Activated CD8-positive, alpha-beta T cell treated with anti-CD3 and anti-CD28 coated beads, Interleukin-2, amount 10 ng/mL, durations not matched to agents 7 days and 5 days (primary cell): ENCODE results near the gene SFRP2. TPM values are rescaled to one million over a fixed set of nuclear protein-coding genes. Genes with fewer than 3 reads are reported as not detected.

Source experiments
- ATAC-seq: fragments of 150-1000 bp; cut with Tn5 transposase; one replicate; pipeline ENCODE4 v1.10.0; 2021; ENCODE audit warnings: moderate library complexity
- CTCF ChIA-PET: fragments of 350-600 bp; sonication (Branson Sonifier 250); formaldehyde crosslinking; loops from one replicate; lab custom pipeline; 2021; ENCODE audit warnings: antibody characterized with exemption; lab: Charles Lee
- POLR2A ChIA-PET: fragments of 350-600 bp; sonication (Branson Sonifier 250); formaldehyde crosslinking; loops from one replicate; lab custom pipeline; 2021; ENCODE audit warnings: antibody characterized with exemption; lab: Charles Lee
- DNase-seq: peaks from one replicate; pipeline ENCODE4 v3.0.0-alpha.2; 2020
- H3K27ac Mint-ChIP-seq: one replicate; pipeline ENCODE4 v1.8.0; 2021; ENCODE audit warnings: mild to moderate bottlenecking, mixed read lengths
- H3K27me3 Mint-ChIP-seq: one replicate; pipeline ENCODE4 v1.8.0; 2021; ENCODE audit warnings: low read depth, mixed read lengths
- H3K36me3 Mint-ChIP-seq: one replicate; pipeline ENCODE4 v1.8.0; 2021; ENCODE audit warnings: low read depth, mixed read lengths
- H3K4me1 Mint-ChIP-seq: one replicate; pipeline ENCODE4 v1.8.0; 2021; ENCODE audit warnings: low read depth, mixed read lengths
- H3K4me3 Mint-ChIP-seq: one replicate; pipeline ENCODE4 v1.8.0; 2021; ENCODE audit warnings: mild to moderate bottlenecking, mixed read lengths
- H3K9me3 Mint-ChIP-seq: one replicate; pipeline ENCODE4 v1.8.0; 2022; ENCODE audit warnings: mixed read lengths; ENCODE audit not compliant: insufficient read depth
- total RNA-seq, 2 experiments: library from RNA; stranded (reverse); gene quantifications; one replicate each; pipeline ENCODE4 v1.2.3, GENCODE V29; 2021

SFRP2 gene
- total RNA-seq: not detected

- CTCF ChIA-PET: no interaction called here
- Mint-ChIP-seq H3K27ac (peak within 1 kb of the TSS; percentile 49), H3K4me3 (peak within 1 kb of the TSS; percentile 20), H3K4me1 (peaks cover 29% of the 10 kb centered on the region), H3K9me3 (no peaks in the 10 kb centered on the region), H3K36me3 (no peaks in the 10 kb centered on the region), H3K27me3 (peaks cover 74% of the 10 kb centered on the region)
- no peak for ATAC-seq
- DNase-seq: no peak
- POLR2A ChIA-PET: no interaction called here
Measured at GRCh38 chr4:153788413-153789276, at the start of gene SFRP2. Gene SFRP2 (minus strand): TSS chr4:153789083. CDS start chr4:153788835, 248 bp downstream.

GRCh38 chr4:153838564-153838963 is 49.7 kb upstream of the SFRP2 start:
- Mint-ChIP-seq H3K4me1 (no peaks in the 10 kb centered on the region), H3K27ac (no peak overlapping the region), H3K4me3 (no peak overlapping the region), H3K9me3 (no peaks in the 10 kb centered on the region), H3K36me3 (no peaks in the 10 kb centered on the region), H3K27me3 (no peaks in the 10 kb centered on the region)
- ChIA-PET CTCF (no interaction called here), POLR2A (no interaction called here)
- DNase-seq (no peak), ATAC-seq (no peak)

- no peaks in the 10 kb centered on the region for H3K4me1 Mint-ChIP-seq
- no peaks in the 10 kb centered on the region for H3K9me3 Mint-ChIP-seq
- no peak for DNase-seq
- peaks cover 6% of the 10 kb centered on the region for H3K27me3 Mint-ChIP-seq
- POLR2A ChIA-PET: no interaction called here
- CTCF ChIA-PET: no interaction called here
- H3K4me3 Mint-ChIP-seq: no peak overlapping the region
- H3K36me3 Mint-ChIP-seq: no peaks in the 10 kb centered on the region
- ATAC-seq: no peak
- no peak overlapping the region for H3K27ac Mint-ChIP-seq
Measured at GRCh38 chr4:153834901-153835300, 46.0 kb upstream of the SFRP2 start.

- H3K4me1 Mint-ChIP-seq: no peaks in the 10 kb centered on the region
- peaks cover 11% of the 10 kb centered on the region for H3K27me3 Mint-ChIP-seq
- CTCF ChIA-PET: no interaction called here
- DNase-seq: no peak
- H3K4me3 Mint-ChIP-seq: no peak overlapping the region
- no peaks in the 10 kb centered on the region for H3K36me3 Mint-ChIP-seq
- H3K9me3 Mint-ChIP-seq: no peaks in the 10 kb centered on the region
- no peak overlapping the region for H3K27ac Mint-ChIP-seq
- ATAC-seq: no peak
- POLR2A ChIA-PET: no interaction called here
Measured at GRCh38 chr4:153832720-153833287, 43.9 kb upstream of the SFRP2 start.

GRCh38 chr4:153832054-153832453 is 43.2 kb upstream of the SFRP2 start:
- no peak overlapping the region for H3K27ac Mint-ChIP-seq
- no peaks in the 10 kb centered on the region for H3K9me3 Mint-ChIP-seq
- POLR2A ChIA-PET: no interaction called here

GRCh38 chr4:153831245-153831644 is 42.4 kb upstream of the SFRP2 start:
- Mint-ChIP-seq H3K36me3 (no peaks in the 10 kb centered on the region), H3K4me3 (no peak overlapping the region), H3K4me1 (no peaks in the 10 kb centered on the region), H3K9me3 (no peaks in the 10 kb centered on the region), H3K27ac (no peak overlapping the region), H3K27me3 (peaks cover 14% of the 10 kb centered on the region)
- ChIA-PET CTCF (interaction anchor here (1.4 kb wide), 1 partner anchor 45 kb away, joined by 3 read pairs; no protein-coding TSS in a partner anchor), POLR2A (no interaction called here)
- ATAC-seq: no peak
- no peak for DNase-seq

More at GRCh38 chr4:153832054-153832453, 43.2 kb upstream of the SFRP2 start:
- CTCF ChIA-PET: interaction anchor here (1.4 kb wide), 1 partner anchor 46 kb away, joined by 3 read pairs; no protein-coding TSS in a partner anchor
- DNase-seq: no peak
- no peak overlapping the region for H3K4me3 Mint-ChIP-seq
- no peak for ATAC-seq
- peaks cover 11% of the 10 kb centered on the region for H3K27me3 Mint-ChIP-seq
- no peaks in the 10 kb centered on the region for H3K4me1 Mint-ChIP-seq
- no peaks in the 10 kb centered on the region for H3K36me3 Mint-ChIP-seq

GRCh38 chr4:153825691-153826090 is 36.8 kb upstream of the SFRP2 start:
- DNase-seq (no peak), ATAC-seq (no peak)
- no peak overlapping the region for H3K27ac Mint-ChIP-seq
- no peak overlapping the region for H3K4me3 Mint-ChIP-seq
- peaks cover 19% of the 10 kb centered on the region for H3K27me3 Mint-ChIP-seq
- ChIA-PET CTCF (no interaction called here), POLR2A (no interaction called here)
- H3K9me3 Mint-ChIP-seq: no peaks in the 10 kb centered on the region
- H3K4me1 Mint-ChIP-seq: no peaks in the 10 kb centered on the region
- H3K36me3 Mint-ChIP-seq: no peaks in the 10 kb centered on the region

GRCh38 chr4:153825126-153825525 is 36.2 kb upstream of the SFRP2 start:
- CTCF ChIA-PET: no interaction called here
- Mint-ChIP-seq H3K4me1 (no peaks in the 10 kb centered on the region), H3K9me3 (no peaks in the 10 kb centered on the region), H3K27me3 (peaks cover 17% of the 10 kb centered on the region), H3K36me3 (no peaks in the 10 kb centered on the region), H3K27ac (no peak overlapping the region), H3K4me3 (no peak overlapping the region)
- DNase-seq (no peak), ATAC-seq (no peak)
- POLR2A ChIA-PET: no interaction called here

- DNase-seq (no peak), ATAC-seq (no peak)
- Mint-ChIP-seq H3K4me1 (no peaks in the 10 kb centered on the region), H3K4me3 (no peak overlapping the region), H3K27me3 (peaks cover 16% of the 10 kb centered on the region), H3K36me3 (no peaks in the 10 kb centered on the region), H3K9me3 (no peaks in the 10 kb centered on the region), H3K27ac (no peak overlapping the region)
- POLR2A ChIA-PET: no interaction called here
- CTCF ChIA-PET: no interaction called here
Measured at GRCh38 chr4:153824501-153824900, 35.6 kb upstream of the SFRP2 start.

GRCh38 chr4:153823483-153823882 is 34.6 kb upstream of the SFRP2 start:
- CTCF ChIA-PET: no interaction called here
- Mint-ChIP-seq H3K4me3 (no peak overlapping the region), H3K4me1 (no peaks in the 10 kb centered on the region), H3K36me3 (no peaks in the 10 kb centered on the region), H3K27ac (no peak overlapping the region), H3K27me3 (peaks cover 17% of the 10 kb centered on the region), H3K9me3 (no peaks in the 10 kb centered on the region)
- ATAC-seq (no peak), DNase-seq (no peak)
- POLR2A ChIA-PET: no interaction called here

- no peak overlapping the region for H3K27ac Mint-ChIP-seq
- no peaks in the 10 kb centered on the region for H3K4me1 Mint-ChIP-seq
- no peaks in the 10 kb centered on the region for H3K36me3 Mint-ChIP-seq
- H3K27me3 Mint-ChIP-seq: peaks cover 22% of the 10 kb centered on the region
- ChIA-PET POLR2A (no interaction called here), CTCF (no interaction called here)
- H3K4me3 Mint-ChIP-seq: no peak overlapping the region
- ATAC-seq (no peak), DNase-seq (no peak)
- H3K9me3 Mint-ChIP-seq: no peaks in the 10 kb centered on the region
Measured at GRCh38 chr4:153822316-153822715, 33.4 kb upstream of the SFRP2 start.

GRCh38 chr4:153817466-153817865 is 28.6 kb upstream of the SFRP2 start:
- Mint-ChIP-seq H3K36me3 (no peaks in the 10 kb centered on the region), H3K4me3 (no peak overlapping the region), H3K27me3 (peaks cover 26% of the 10 kb centered on the region), H3K9me3 (no peaks in the 10 kb centered on the region), H3K27ac (no peak overlapping the region), H3K4me1 (no peaks in the 10 kb centered on the region)
- no peak for DNase-seq
- ChIA-PET CTCF (no interaction called here), POLR2A (no interaction called here)
- no peak for ATAC-seq
